Measurements from ENCODE around the gene SULT1E1.

DNA sequence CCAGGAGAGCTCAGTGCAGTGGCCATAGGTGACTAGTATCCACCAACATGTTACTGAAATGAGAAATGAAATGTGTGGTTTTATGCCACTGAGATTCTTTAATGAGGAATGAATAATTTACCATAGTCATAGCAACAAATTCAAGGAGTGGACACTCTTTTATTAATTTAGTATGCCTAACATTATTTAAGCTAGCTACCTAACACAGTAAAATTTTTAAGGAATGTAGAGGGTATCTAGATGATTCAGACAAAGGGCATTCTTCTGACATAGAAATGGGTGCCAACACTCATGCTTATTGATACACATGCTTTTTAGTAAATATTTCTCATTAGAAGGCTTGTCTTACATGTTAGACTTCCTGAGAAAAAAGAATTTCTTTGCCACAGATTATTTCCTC, 66.2 kb downstream of the SULT1E1 start:
- TF ChIP-seq, protein P1, sequence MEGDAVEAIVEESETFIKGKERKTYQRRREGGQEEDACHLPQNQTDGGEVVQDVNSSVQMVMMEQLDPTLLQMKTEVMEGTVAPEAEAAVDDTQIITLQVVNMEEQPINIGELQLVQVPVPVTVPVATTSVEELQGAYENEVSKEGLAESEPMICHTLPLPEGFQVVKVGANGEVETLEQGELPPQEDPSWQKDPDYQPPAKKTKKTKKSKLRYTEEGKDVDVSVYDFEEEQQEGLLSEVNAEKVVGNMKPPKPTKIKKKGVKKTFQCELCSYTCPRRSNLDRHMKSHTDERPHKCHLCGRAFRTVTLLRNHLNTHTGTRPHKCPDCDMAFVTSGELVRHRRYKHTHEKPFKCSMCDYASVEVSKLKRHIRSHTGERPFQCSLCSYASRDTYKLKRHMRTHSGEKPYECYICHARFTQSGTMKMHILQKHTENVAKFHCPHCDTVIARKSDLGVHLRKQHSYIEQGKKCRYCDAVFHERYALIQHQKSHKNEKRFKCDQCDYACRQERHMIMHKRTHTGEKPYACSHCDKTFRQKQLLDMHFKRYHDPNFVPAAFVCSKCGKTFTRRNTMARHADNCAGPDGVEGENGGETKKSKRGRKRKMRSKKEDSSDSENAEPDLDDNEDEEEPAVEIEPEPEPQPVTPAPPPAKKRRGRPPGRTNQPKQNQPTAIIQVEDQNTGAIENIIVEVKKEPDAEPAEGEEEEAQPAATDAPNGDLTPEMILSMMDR (IDR thresholded peaks at IDR 0.05), result no peak
- no peak for TF ChIP-seq EZH2 (IDR thresholded peaks at IDR 0.05; ENCODE audit: borderline replicate concordance, insufficient read depth, low read depth, low read length, poor library complexity, severe bottlenecking)

All from B cell (primary cell).